ENCODE measurements around the gene CELA2A. TPM values are rescaled to one million over a fixed set of nuclear protein-coding genes. Genes with fewer than 3 reads are reported as not detected.

Gene CELA2A
- total and polyA plus RNA-seq, 9 of the 15 experiments (the other 6 are each of a cell fraction or from before 2014, with no cell fraction given), result 0.62 TPM; not detected in 8

DNA sequence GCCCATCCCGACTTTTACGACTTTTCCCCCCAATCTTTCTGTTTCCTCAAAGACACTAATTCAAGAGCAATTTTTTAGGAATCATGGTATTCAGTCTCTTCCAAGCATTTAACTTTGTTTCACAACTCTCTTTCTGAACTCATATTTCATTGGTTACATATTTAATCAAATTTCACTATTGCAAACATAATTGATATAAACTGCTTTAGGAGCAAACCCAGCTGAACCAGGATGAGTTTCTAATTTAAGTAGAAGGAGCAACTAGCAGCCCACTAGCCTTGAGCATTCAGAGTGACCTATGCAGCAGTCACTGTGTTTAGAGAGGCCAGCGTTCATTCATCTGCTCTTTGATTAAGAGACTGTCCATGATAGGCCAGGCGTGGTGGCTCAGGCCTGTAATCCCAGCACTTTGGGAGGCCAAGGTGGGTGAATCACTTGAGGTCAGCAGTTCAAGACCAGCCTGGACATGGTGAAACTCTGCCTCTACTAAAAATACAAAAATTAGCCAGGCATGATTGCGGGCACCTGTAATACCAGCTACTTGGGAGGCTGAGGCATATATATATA lies 21.2 kb downstream of the CELA2A start:
- no peak overlapping the region for H3K27ac ChIP-seq (ENCODE audit: extremely low read depth, low read depth, low read length)
- no peak overlapping the region for H3K9ac ChIP-seq (ENCODE audit: insufficient read depth in 1 of 2, low read depth in 2 of 2, low read length in 2 of 2)
- H3K4me2 ChIP-seq (ENCODE audit: insufficient read depth, low read length), result no peak overlapping the region
- no peaks in the 10 kb centered on the region for H3K9me3 ChIP-seq (replicated peaks; ENCODE audit: control insufficient read depth, insufficient read depth, low read depth, low read length)
- FAIRE-seq (no peak), ATAC-seq (0 out of 3 replicates have a peak, but pooled peaks have one; percentile 24), DNase-seq (ENCODE audit: extremely low read depth in 1 of 4, low spot score in 3 of 4) (no peak)
- no peaks in the 10 kb centered on the region for H4K20me1 ChIP-seq (replicated peaks; ENCODE audit: control insufficient read depth, insufficient read depth, low read length)
- 54% methylated on average over 5 of the region's 5 CpGs for WGBS (ENCODE audit: insufficient coverage, low coverage, missing lambda C conversion rate)
- H2AFZ ChIP-seq (ENCODE audit: low read depth, low read length), result no peak overlapping the region
- no TSS peak for BruUV-seq (replicated peaks)
- no peak for TF ChIP-seq SMAD1 (IDR thresholded peaks at IDR 0.05; ENCODE audit: low read depth, low read length, partially characterized antibody)
- TF ChIP-seq ZNF76 (CRISPR knock-in tag; IDR thresholded peaks at IDR 0.05; ENCODE audit: borderline replicate concordance), result no peak
- no peak for TF ChIP-seq RCOR1 (IDR thresholded peaks at IDR 0.05; ENCODE audit: borderline replicate concordance in 1 of 2, low read depth in 2 of 2, low read length in 2 of 2)
- no peak for TF ChIP-seq SREBF1 (IDR thresholded peaks at IDR 0.05; ENCODE audit: borderline replicate concordance, low read depth, low read length)
- TF ChIP-seq CHD1 (IDR thresholded peaks at IDR 0.05; ENCODE audit: low read length), result no peak
- TF ChIP-seq, protein P1, sequence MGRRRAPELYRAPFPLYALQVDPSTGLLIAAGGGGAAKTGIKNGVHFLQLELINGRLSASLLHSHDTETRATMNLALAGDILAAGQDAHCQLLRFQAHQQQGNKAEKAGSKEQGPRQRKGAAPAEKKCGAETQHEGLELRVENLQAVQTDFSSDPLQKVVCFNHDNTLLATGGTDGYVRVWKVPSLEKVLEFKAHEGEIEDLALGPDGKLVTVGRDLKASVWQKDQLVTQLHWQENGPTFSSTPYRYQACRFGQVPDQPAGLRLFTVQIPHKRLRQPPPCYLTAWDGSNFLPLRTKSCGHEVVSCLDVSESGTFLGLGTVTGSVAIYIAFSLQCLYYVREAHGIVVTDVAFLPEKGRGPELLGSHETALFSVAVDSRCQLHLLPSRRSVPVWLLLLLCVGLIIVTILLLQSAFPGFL (CRISPR knock-in tag; IDR thresholded peaks at IDR 0.05), result no peak
- TF ChIP-seq EP400 (IDR thresholded peaks at IDR 0.05), result no peak
- TF ChIP-seq HDGF (IDR thresholded peaks at IDR 0.05), result no peak
- TF ChIP-seq FOXJ3 (CRISPR knock-in tag; IDR thresholded peaks at IDR 0.05), result no peak
- TF ChIP-seq, protein P2, sequence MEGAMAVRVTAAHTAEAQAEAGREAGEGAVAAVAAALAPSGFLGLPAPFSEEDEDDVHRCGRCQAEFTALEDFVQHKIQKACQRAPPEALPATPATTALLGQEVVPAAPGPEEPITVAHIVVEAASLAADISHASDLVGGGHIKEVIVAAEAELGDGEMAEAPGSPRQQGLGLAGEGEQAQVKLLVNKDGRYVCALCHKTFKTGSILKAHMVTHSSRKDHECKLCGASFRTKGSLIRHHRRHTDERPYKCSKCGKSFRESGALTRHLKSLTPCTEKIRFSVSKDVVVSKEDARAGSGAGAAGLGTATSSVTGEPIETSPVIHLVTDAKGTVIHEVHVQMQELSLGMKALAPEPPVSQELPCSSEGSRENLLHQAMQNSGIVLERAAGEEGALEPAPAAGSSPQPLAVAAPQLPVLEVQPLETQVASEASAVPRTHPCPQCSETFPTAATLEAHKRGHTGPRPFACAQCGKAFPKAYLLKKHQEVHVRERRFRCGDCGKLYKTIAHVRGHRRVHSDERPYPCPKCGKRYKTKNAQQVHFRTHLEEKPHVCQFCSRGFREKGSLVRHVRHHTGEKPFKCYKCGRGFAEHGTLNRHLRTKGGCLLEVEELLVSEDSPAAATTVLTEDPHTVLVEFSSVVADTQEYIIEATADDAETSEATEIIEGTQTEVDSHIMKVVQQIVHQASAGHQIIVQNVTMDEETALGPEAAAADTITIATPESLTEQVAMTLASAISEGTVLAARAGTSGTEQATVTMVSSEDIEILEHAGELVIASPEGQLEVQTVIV (CRISPR knock-in tag; IDR thresholded peaks at IDR 0.05; ENCODE audit: borderline replicate concordance), result no peak
- TF ChIP-seq PHF20 (IDR thresholded peaks at IDR 0.05; ENCODE audit: partially characterized antibody), result no peak
- TF ChIP-seq, protein P3, sequence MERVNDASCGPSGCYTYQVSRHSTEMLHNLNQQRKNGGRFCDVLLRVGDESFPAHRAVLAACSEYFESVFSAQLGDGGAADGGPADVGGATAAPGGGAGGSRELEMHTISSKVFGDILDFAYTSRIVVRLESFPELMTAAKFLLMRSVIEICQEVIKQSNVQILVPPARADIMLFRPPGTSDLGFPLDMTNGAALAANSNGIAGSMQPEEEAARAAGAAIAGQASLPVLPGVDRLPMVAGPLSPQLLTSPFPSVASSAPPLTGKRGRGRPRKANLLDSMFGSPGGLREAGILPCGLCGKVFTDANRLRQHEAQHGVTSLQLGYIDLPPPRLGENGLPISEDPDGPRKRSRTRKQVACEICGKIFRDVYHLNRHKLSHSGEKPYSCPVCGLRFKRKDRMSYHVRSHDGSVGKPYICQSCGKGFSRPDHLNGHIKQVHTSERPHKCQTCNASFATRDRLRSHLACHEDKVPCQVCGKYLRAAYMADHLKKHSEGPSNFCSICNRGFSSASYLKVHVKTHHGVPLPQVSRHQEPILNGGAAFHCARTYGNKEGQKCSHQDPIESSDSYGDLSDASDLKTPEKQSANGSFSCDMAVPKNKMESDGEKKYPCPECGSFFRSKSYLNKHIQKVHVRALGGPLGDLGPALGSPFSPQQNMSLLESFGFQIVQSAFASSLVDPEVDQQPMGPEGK (CRISPR knock-in tag; IDR thresholded peaks at IDR 0.05; ENCODE audit: borderline replicate concordance), result no peak
- no peak for TF ChIP-seq PHTF2 (CRISPR knock-in tag; IDR thresholded peaks at IDR 0.05)
- no peaks in the 10 kb centered on the region for H3K79me2 ChIP-seq (ENCODE audit: control insufficient read depth, insufficient read depth, low read length)
- in situ Hi-C loops (cut with MboI), result no loop called here
- POLR2A ChIA-PET, result interaction anchor here (0.7 kb wide), 1 partner anchor 10 kb away, joined by 3 read pairs; no protein-coding TSS in a partner anchor
- no peak overlapping the region for H3K4me3 ChIP-seq
- H3K36me3 ChIP-seq (ENCODE audit: control insufficient read depth, insufficient read depth, low read length), result no peaks in the 10 kb centered on the region
- H3K27me3 ChIP-seq (ENCODE audit: control insufficient read depth in 2 of 2, insufficient read depth in 2 of 2, low read length in 2 of 2), result no peaks in the 10 kb centered on the region
- intact Hi-C loops (cut with micrococcal nuclease), result no loop called here
- CTCF ChIA-PET (ENCODE audit: low intra/inter-chr PET ratio), result no interaction called here
- H3K9me1 ChIP-seq (ENCODE audit: control insufficient read depth, insufficient read depth, low read length), result no peaks in the 10 kb centered on the region
- peaks cover 5 to 6% of the 10 kb centered on the region in 2 experiments; a peak in 3 of 5 replicates for H3K4me1 ChIP-seq (replicated peaks in 1 of 2; ENCODE audit: control insufficient read depth in 2 of 2, insufficient read depth in 2 of 2, low read length in 2 of 2)

All from K562 (cell line).